Thyroid gland (tissue), 4 donors: Measurements from ENCODE around the gene ARHGAP28.

ENCODE experiments used
- CTCF ChIP-seq, 6 experiments: fragments of 200-600 bp in 3 of 6; fragments of 450-650 bp in 3 of 6; sonication (generic) in 3 of 6; IDR thresholded peaks; one replicate each; pipeline ENCODE4 v1.5.1; 2016 to 2019; ENCODE audit warnings: antibody characterized with exemption in 6 of 6, mild to moderate bottlenecking in 2 of 6, inconsistent platforms in 1 of 6, moderate library complexity in 1 of 6
- POLR2A ChIP-seq, 2 donors: fragments of 450-650 bp; IDR thresholded peaks; one replicate each; pipeline ENCODE4 v1.6.1; 2017; ENCODE audit warnings: antibody characterized with exemption in 2 of 2, mild to moderate bottlenecking in 2 of 2, moderate library complexity in 1 of 2

- no peak for TF ChIP-seq POLR2A (IDR thresholded peaks at IDR 0.05)
- no peak for TF ChIP-seq CTCF (IDR thresholded peaks at IDR 0.05)
Measured at GRCh38 chr18:6854811-6855210, 125.3 kb downstream of the ARHGAP28 start.
